Measurements from ENCODE around the gene ANGPTL4. TPM values are rescaled to one million over a fixed set of nuclear protein-coding genes. Genes with fewer than 3 reads are reported as not detected.
"Not testable (repeated sequence)": the region's sequence is repeated elsewhere in the genome, so short reads cannot be mapped to it uniquely, and the experiment has no call there.

Gene ANGPTL4
- polyA plus RNA-seq, 2 of the 4 experiments (the other 2 are of a cell fraction): 12.3 to 30.8 TPM

- TF ChIP-seq MYC (IDR thresholded peaks at IDR 0.05; ENCODE audit: borderline replicate concordance, low read length) (no peak), HEYL (CRISPR knock-in tag; IDR thresholded peaks at IDR 0.05) (no peak), KDM1A (IDR thresholded peaks at IDR 0.05; ENCODE audit: low read depth) (no peak), CEBPB (IDR thresholded peaks at IDR 0.05) (peak in 1 of 2 experiments; percentile 75; a peak in 2 of 4 replicates)
Observed at GRCh38 chr19:8367327-8368001, 3.5 kb downstream of the ANGPTL4 start (continued).

DNA sequence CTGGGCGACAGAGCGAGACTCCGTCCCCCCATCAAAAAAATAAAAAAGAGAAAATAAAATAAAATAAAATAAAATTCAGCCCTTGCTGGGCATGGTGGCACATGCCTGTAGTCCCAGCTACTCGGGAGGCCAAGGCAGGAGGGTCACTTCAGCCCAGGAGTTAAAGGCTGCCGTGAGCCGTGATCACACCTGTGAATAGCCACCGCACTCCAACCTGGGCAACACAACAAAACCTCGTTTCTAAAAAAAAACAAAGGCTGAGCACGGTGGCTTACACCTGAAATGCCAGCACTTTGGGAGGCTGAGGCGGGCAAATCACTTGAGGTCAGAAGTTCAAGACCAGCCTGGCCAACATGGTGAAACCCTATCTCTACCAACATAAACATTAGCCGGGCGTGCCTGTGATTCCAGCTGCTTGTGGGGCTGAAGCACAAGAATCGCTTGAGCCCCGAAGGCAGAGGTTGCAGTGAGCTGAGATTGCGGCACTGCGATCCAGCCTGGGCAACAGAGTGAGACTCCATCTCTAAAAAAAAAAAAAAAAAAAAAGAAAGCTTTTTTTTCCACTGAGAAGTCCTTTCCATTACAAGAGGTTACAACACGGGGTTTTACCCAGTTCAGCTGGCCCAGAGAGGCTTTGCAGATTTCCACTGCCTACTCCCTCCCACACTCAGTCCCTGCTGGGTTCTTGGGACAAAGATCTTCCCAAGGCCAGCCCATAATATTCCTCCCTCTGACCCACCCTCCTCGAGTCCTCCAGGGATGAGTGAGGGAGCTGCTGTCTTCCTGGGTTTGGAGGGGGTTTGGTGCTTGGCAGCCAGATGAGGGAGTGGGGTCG is 6.4 kb downstream of the ANGPTL4 start:
- Histone ChIP-seq H3K4me3 (no peak overlapping the region), H3K4me1 (peaks cover 41% of the 10 kb centered on the region), H3K9me3 (no peaks in the 10 kb centered on the region), H3K27ac (peak overlapping the region in 1 of 2 experiments; percentile 39; a peak in 1 of 6 replicates), H3K4me2 (no peak overlapping the region; the same call in 2 of the 3 replicates)
- FAIRE-seq (no peak), DNase-seq (ENCODE audit: low read depth in 1 of 2, low spot score in 1 of 2) (no peak), ATAC-seq (no peak; a peak in 1 of 6 replicates)
- WGBS (ENCODE audit: missing lambda C conversion rate): 78% methylated on average over 19 of the region's 19 CpGs
- POLR2A ChIA-PET: interaction anchor here (0.6 to 0.7 kb wide), 2 partner anchors 8 to 22 kb away, joined by 3 to 4 read pairs; no protein-coding TSS in a partner anchor
- CTCF ChIA-PET: interaction anchor here (0.6 to 1.2 kb wide), 2 partner anchors 16 kb away, joined by 3 to 4 read pairs; no protein-coding TSS in a partner anchor
- TF ChIP-seq JUNB (IDR thresholded peaks at IDR 0.05) (no peak), POLR2AphosphoS2 (conservative IDR thresholded peaks at IDR 0.05; ENCODE audit: low read length) (peak; percentile 67; the same call in 1 of the 2 replicates)

- no peak for FAIRE-seq
- WGBS (ENCODE audit: missing lambda C conversion rate): 91% methylated on average over 13 of the region's 28 CpGs
- ChIA-PET POLR2A (interaction anchor here (0.6 kb wide), 1 partner anchor 22 kb away, joined by 3 read pairs; no protein-coding TSS in a partner anchor), CTCF (interaction anchor here (1.2 kb wide), 1 partner anchor 17 kb away, joined by 4 read pairs; no protein-coding TSS in a partner anchor)
- Histone ChIP-seq H3K4me1 (peaks cover 38% of the 10 kb centered on the region), H3K27ac (peak overlapping the region in 1 of 2 experiments; percentile 39; a peak in 1 of 6 replicates), H3K4me2 (no peak overlapping the region; the same call in 2 of the 3 replicates), H3K9me3 (no peaks in the 10 kb centered on the region), H3K4me3 (no peak overlapping the region)
- TF ChIP-seq HES2 (IDR thresholded peaks at IDR 0.05) (no peak), POLR2AphosphoS2 (conservative IDR thresholded peaks at IDR 0.05; ENCODE audit: low read length) (0 out of 2 replicates have a peak, but pooled peaks have one; percentile 4)
- ATAC-seq: peak in 1 of 2 experiments; percentile 4; a peak in 2 of 6 replicates
- no peak for DNase-seq (ENCODE audit: low read depth in 1 of 2, low spot score in 1 of 2)
Observed at GRCh38 chr19:8371011-8371804, 7.3 kb downstream of the ANGPTL4 start.

GRCh38 chr19:8373867-8374813 is 10.2 kb downstream of the ANGPTL4 start:
- Histone ChIP-seq H3K4me1 (peaks cover 18% of the 10 kb centered on the region; the same call in 1 of the 3 replicates), H3K9me3 (no peaks in the 10 kb centered on the region), H3K4me2 (no peak overlapping the region), H3K4me3 (no peak overlapping the region), H3K27ac (peak overlapping the region in 1 of 2 experiments; percentile 48; a peak in 1 of 6 replicates)
- WGBS (ENCODE audit: missing lambda C conversion rate): 73% methylated on average over 21 of the region's 26 CpGs
- POLR2A ChIA-PET: interaction anchor here (0.7 kb wide), 1 partner anchor 19 kb away, joined by 3 read pairs; no protein-coding TSS in a partner anchor
- DNase-seq (ENCODE audit: low read depth in 1 of 2, low spot score in 1 of 2): peak in 1 of 2 experiments; percentile 68
- ATAC-seq: peak in 1 of 2 experiments; percentile 33; a peak in 3 of 6 replicates
- TF ChIP-seq ESRRA (IDR thresholded peaks at IDR 0.05; ENCODE audit: borderline replicate concordance, low read length): no peak
- TF ChIP-seq, protein P1, sequence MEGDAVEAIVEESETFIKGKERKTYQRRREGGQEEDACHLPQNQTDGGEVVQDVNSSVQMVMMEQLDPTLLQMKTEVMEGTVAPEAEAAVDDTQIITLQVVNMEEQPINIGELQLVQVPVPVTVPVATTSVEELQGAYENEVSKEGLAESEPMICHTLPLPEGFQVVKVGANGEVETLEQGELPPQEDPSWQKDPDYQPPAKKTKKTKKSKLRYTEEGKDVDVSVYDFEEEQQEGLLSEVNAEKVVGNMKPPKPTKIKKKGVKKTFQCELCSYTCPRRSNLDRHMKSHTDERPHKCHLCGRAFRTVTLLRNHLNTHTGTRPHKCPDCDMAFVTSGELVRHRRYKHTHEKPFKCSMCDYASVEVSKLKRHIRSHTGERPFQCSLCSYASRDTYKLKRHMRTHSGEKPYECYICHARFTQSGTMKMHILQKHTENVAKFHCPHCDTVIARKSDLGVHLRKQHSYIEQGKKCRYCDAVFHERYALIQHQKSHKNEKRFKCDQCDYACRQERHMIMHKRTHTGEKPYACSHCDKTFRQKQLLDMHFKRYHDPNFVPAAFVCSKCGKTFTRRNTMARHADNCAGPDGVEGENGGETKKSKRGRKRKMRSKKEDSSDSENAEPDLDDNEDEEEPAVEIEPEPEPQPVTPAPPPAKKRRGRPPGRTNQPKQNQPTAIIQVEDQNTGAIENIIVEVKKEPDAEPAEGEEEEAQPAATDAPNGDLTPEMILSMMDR (IDR thresholded peaks at IDR 0.05): no peak
- TF ChIP-seq MAZ (IDR thresholded peaks at IDR 0.05; ENCODE audit: borderline replicate concordance, low read depth, low read length): no peak
- TF ChIP-seq MYC (IDR thresholded peaks at IDR 0.05; ENCODE audit: borderline replicate concordance, low read length): no peak
- peak in 1 of 2 experiments; percentile 25; a peak in 2 of 5 replicates for TF ChIP-seq RAD21 (conservative IDR thresholded peaks at IDR 0.05 in 1 of 2, IDR thresholded peaks at IDR 0.05 in 1 of 2)
- TF ChIP-seq CHD4 (IDR thresholded peaks at IDR 0.05; ENCODE audit: borderline replicate concordance): no peak
- no peak for TF ChIP-seq CBX8 (IDR thresholded peaks at IDR 0.05)
- TF ChIP-seq CEBPB (IDR thresholded peaks at IDR 0.05): 0 out of 4 replicates have a peak, but pooled peaks of 1 of the 2 experiments have one; percentile 20
- CTCF ChIA-PET: interaction anchor here (1.2 kb wide), 1 partner anchor 10 kb away, joined by 3 read pairs; the partner anchor contains the start of gene ANGPTL4
- FAIRE-seq: no peak

DNA sequence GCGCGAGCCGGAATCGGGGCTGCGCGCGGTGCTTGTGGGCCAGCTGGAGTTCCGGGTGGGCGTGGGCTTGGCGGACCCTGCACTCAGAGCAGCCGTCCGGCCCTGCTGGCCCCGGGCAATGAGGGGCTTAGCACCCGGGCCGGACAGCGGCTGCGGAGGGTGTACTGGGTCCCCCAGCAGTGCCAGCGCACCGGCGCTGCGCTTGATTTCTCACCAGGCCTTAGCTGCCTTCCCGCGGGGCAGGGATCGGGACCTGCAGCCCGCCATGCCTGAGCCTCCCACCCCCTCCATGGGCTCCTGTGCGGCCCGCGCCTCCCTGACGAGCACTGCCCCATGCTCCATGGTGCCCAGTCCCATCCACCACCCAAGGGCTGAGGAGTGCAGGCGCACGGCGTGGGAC is 11.8 kb downstream of the ANGPTL4 start:
- ChIA-PET POLR2A (interaction anchor here (0.8 kb wide), 1 partner anchor 8 kb away, joined by 5 read pairs; no protein-coding TSS in a partner anchor), CTCF (interaction anchor here (0.6 to 1.0 kb wide), 2 partner anchors 11 to 13 kb away, joined by 3 to 4 read pairs; no protein-coding TSS in a partner anchor)
- ATAC-seq; DNase-seq (ENCODE audit: low read depth in 1 of 2, low spot score in 1 of 2); H3K27ac ChIP-seq; H3K4me3 ChIP-seq; FAIRE-seq; H3K9me3 ChIP-seq; H3K4me2 ChIP-seq: not testable (repeated sequence)
- peaks cover 12% of the 10 kb centered on the region; the same call in 1 of the 3 replicates for H3K4me1 ChIP-seq
- WGBS (ENCODE audit: missing lambda C conversion rate): 98% methylated on average over 11 of the region's 32 CpGs

Measured in A549 (cell line).